WTC11 (cell line): ENCODE data around the gene LRRC17.

Source experiments
- FOXK1 ChIP-seq: sonication (generic); formaldehyde crosslinking; IDR thresholded peaks from 2 replicates; pipeline ENCODE4 v1.8.0; 2022; ENCODE audit warnings: mild to moderate bottlenecking, moderate library complexity, missing genetic modification reagents
- JUN ChIP-seq: sonication (generic); formaldehyde crosslinking; IDR thresholded peaks from 2 replicates; pipeline ENCODE4 v1.8.0; 2023; ENCODE audit warnings: mild to moderate bottlenecking, missing genetic modification reagents
- KAT7 ChIP-seq: sonication (generic); formaldehyde crosslinking; IDR thresholded peaks from 2 replicates; pipeline ENCODE4 v1.8.1; 2023; ENCODE audit warnings: missing genetic modification reagents, mild to moderate bottlenecking, borderline replicate concordance
- NR3C1 ChIP-seq: sonication (generic); formaldehyde crosslinking; conservative IDR thresholded peaks from 2 replicates; pipeline ENCODE4 v1.8.1; 2023; ENCODE audit warnings: low read depth, mild to moderate bottlenecking, missing genetic modification reagents
- SMAD4 ChIP-seq: sonication (generic); formaldehyde crosslinking; IDR thresholded peaks from 2 replicates; pipeline ENCODE4 v1.8.0; 2022; ENCODE audit warnings: mild to moderate bottlenecking, missing genetic modification reagents
- TCF7 ChIP-seq: sonication (generic); formaldehyde crosslinking; IDR thresholded peaks from 2 replicates; pipeline ENCODE4 v1.8.0; 2022; ENCODE audit warnings: mild to moderate bottlenecking, low read depth, missing genetic modification reagents, moderate library complexity
- TF ChIP-seq, protein P1 (sequence below): sonication (generic); formaldehyde crosslinking; IDR thresholded peaks from 2 replicates; pipeline ENCODE4 v1.8.0; 2023; ENCODE audit warnings: missing genetic modification reagents, mild to moderate bottlenecking, borderline replicate concordance
- TF ChIP-seq, protein P2 (sequence below): fragments of 200-600 bp; IDR thresholded peaks from 2 replicates; pipeline ENCODE4 v1.8.0; 2022; ENCODE audit warnings: antibody characterized with exemption
- TF ChIP-seq, protein P3 (sequence below): sonication (generic); formaldehyde crosslinking; IDR thresholded peaks from 2 replicates; pipeline ENCODE4 v1.8.1; 2023; ENCODE audit warnings: mild to moderate bottlenecking, missing genetic modification reagents, moderate library complexity
- TF ChIP-seq, protein P4 (sequence below): sonication (generic); formaldehyde crosslinking; IDR thresholded peaks from 2 replicates; pipeline ENCODE4 v1.8.1; 2022; ENCODE audit warnings: low read depth, missing genetic modification reagents, borderline replicate concordance
- TF ChIP-seq, protein P5 (sequence below): sonication (generic); formaldehyde crosslinking; IDR thresholded peaks from 2 replicates; pipeline ENCODE4 v1.8.1; 2022; ENCODE audit warnings: mild to moderate bottlenecking, moderate library complexity, missing genetic modification reagents

DNA sequence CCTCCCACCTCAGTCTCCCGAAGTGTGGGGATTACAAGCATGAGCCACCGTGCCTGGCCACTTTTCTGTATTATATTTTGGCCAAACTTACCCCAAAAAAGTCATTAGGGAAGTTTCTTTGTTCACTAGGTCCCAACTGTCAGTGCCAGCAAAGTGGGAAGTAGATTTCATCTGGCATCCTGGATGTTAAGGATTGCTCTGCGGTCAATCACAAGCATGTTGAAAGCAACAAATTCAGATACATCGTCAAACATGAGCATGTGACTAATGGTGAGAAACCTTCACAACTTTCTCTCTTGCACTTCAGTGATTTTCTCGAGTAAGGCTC is 14.3 kb upstream of the LRRC17 start:
- TF ChIP-seq, protein P1, sequence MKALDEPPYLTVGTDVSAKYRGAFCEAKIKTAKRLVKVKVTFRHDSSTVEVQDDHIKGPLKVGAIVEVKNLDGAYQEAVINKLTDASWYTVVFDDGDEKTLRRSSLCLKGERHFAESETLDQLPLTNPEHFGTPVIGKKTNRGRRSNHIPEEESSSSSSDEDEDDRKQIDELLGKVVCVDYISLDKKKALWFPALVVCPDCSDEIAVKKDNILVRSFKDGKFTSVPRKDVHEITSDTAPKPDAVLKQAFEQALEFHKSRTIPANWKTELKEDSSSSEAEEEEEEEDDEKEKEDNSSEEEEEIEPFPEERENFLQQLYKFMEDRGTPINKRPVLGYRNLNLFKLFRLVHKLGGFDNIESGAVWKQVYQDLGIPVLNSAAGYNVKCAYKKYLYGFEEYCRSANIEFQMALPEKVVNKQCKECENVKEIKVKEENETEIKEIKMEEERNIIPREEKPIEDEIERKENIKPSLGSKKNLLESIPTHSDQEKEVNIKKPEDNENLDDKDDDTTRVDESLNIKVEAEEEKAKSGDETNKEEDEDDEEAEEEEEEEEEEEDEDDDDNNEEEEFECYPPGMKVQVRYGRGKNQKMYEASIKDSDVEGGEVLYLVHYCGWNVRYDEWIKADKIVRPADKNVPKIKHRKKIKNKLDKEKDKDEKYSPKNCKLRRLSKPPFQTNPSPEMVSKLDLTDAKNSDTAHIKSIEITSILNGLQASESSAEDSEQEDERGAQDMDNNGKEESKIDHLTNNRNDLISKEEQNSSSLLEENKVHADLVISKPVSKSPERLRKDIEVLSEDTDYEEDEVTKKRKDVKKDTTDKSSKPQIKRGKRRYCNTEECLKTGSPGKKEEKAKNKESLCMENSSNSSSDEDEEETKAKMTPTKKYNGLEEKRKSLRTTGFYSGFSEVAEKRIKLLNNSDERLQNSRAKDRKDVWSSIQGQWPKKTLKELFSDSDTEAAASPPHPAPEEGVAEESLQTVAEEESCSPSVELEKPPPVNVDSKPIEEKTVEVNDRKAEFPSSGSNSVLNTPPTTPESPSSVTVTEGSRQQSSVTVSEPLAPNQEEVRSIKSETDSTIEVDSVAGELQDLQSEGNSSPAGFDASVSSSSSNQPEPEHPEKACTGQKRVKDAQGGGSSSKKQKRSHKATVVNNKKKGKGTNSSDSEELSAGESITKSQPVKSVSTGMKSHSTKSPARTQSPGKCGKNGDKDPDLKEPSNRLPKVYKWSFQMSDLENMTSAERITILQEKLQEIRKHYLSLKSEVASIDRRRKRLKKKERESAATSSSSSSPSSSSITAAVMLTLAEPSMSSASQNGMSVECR (CRISPR knock-in tag): no peak
- TF ChIP-seq, protein P2, sequence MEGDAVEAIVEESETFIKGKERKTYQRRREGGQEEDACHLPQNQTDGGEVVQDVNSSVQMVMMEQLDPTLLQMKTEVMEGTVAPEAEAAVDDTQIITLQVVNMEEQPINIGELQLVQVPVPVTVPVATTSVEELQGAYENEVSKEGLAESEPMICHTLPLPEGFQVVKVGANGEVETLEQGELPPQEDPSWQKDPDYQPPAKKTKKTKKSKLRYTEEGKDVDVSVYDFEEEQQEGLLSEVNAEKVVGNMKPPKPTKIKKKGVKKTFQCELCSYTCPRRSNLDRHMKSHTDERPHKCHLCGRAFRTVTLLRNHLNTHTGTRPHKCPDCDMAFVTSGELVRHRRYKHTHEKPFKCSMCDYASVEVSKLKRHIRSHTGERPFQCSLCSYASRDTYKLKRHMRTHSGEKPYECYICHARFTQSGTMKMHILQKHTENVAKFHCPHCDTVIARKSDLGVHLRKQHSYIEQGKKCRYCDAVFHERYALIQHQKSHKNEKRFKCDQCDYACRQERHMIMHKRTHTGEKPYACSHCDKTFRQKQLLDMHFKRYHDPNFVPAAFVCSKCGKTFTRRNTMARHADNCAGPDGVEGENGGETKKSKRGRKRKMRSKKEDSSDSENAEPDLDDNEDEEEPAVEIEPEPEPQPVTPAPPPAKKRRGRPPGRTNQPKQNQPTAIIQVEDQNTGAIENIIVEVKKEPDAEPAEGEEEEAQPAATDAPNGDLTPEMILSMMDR: no peak
- TF ChIP-seq, protein P3, sequence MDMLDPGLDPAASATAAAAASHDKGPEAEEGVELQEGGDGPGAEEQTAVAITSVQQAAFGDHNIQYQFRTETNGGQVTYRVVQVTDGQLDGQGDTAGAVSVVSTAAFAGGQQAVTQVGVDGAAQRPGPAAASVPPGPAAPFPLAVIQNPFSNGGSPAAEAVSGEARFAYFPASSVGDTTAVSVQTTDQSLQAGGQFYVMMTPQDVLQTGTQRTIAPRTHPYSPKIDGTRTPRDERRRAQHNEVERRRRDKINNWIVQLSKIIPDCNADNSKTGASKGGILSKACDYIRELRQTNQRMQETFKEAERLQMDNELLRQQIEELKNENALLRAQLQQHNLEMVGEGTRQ (CRISPR knock-in tag): no peak
- no peak for TF ChIP-seq NR3C1 (CRISPR knock-in tag)
- TF ChIP-seq, protein P4, sequence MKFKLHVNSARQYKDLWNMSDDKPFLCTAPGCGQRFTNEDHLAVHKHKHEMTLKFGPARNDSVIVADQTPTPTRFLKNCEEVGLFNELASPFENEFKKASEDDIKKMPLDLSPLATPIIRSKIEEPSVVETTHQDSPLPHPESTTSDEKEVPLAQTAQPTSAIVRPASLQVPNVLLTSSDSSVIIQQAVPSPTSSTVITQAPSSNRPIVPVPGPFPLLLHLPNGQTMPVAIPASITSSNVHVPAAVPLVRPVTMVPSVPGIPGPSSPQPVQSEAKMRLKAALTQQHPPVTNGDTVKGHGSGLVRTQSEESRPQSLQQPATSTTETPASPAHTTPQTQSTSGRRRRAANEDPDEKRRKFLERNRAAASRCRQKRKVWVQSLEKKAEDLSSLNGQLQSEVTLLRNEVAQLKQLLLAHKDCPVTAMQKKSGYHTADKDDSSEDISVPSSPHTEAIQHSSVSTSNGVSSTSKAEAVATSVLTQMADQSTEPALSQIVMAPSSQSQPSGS (CRISPR knock-in tag): no peak
- TF ChIP-seq TCF7 (CRISPR knock-in tag): no peak
- TF ChIP-seq FOXK1 (CRISPR knock-in tag): no peak
- TF ChIP-seq SMAD4: no peak
- no peak for TF ChIP-seq KAT7
- TF ChIP-seq, protein P5, sequence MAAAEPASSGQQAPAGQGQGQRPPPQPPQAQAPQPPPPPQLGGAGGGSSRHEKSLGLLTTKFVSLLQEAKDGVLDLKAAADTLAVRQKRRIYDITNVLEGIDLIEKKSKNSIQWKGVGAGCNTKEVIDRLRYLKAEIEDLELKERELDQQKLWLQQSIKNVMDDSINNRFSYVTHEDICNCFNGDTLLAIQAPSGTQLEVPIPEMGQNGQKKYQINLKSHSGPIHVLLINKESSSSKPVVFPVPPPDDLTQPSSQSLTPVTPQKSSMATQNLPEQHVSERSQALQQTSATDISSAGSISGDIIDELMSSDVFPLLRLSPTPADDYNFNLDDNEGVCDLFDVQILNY (CRISPR knock-in tag): no peak
- no peak for TF ChIP-seq JUN (CRISPR knock-in tag)
